Cardiac fibroblast (primary cell): ENCODE data around the gene HIC1.

Source experiments
- DNase-seq, 2 donors: peaks; one replicate each; pipeline versions ENCODE4 v3.0.0 to v3.0.0-alpha.2; 2010; ENCODE audit warnings: low read depth in 2 of 2
- H3K4me3 ChIP-seq, 2 donors: replicated peaks in 1 of 2; 1 replicate in 1 of 2; 2 replicates in 1 of 2; pipeline ENCODE4 v1.5.1; 2011; ENCODE audit warnings: low read depth in 2 of 2, low read length in 2 of 2, mild to moderate bottlenecking in 2 of 2, moderate library complexity in 1 of 2
- TF ChIP-seq, protein P1 (sequence below): IDR thresholded peaks from one replicate; pipeline ENCODE4 v1.5.1; 2011; ENCODE audit warnings: low read depth, mild to moderate bottlenecking, low read length, inconsistent platforms

The HIC1 gene

DNA sequence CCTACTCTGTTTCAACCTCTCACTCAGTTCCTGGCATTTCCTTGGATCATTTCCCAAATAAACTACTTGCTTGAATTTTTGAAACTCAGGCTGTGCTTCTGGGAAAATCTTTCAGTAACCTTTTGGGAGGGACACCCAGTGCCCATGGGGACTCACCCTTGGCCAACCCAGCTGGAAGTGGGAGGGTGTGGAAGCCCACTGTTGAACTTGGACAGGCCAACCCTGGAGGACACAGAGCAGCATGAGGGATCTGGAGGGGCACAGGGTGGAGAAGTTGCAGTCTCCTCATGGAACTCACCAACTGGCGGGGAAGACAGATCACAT is 40.9 kb upstream of the HIC1 start:
- TF ChIP-seq, protein P1, sequence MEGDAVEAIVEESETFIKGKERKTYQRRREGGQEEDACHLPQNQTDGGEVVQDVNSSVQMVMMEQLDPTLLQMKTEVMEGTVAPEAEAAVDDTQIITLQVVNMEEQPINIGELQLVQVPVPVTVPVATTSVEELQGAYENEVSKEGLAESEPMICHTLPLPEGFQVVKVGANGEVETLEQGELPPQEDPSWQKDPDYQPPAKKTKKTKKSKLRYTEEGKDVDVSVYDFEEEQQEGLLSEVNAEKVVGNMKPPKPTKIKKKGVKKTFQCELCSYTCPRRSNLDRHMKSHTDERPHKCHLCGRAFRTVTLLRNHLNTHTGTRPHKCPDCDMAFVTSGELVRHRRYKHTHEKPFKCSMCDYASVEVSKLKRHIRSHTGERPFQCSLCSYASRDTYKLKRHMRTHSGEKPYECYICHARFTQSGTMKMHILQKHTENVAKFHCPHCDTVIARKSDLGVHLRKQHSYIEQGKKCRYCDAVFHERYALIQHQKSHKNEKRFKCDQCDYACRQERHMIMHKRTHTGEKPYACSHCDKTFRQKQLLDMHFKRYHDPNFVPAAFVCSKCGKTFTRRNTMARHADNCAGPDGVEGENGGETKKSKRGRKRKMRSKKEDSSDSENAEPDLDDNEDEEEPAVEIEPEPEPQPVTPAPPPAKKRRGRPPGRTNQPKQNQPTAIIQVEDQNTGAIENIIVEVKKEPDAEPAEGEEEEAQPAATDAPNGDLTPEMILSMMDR = no peak
- no peak overlapping the region for H3K4me3 ChIP-seq
- DNase-seq = no peak

DNA sequence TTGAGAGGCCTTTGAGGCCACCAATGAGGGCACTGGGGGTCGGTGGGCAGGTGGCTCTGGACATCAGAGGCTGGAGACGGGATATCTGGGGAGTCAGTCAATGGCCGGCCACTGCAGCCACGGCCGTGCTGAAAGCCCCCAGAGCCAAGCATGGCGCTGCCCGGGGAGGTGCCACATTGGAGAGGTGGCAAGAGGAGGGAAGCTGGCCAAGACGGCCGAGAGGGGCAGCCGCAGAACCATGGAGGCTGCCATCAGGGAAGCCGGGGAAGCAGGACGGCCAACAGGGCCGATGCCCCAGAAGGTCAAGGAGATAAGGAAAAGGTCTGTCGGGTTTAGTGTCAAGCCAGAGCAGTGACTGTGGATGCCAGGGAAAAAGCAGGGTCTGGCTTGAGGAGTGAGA is 39.6 kb upstream of the HIC1 start:
- TF ChIP-seq, protein P1 = no peak
- no peak for DNase-seq
- H3K4me3 ChIP-seq = no peak overlapping the region

DNA sequence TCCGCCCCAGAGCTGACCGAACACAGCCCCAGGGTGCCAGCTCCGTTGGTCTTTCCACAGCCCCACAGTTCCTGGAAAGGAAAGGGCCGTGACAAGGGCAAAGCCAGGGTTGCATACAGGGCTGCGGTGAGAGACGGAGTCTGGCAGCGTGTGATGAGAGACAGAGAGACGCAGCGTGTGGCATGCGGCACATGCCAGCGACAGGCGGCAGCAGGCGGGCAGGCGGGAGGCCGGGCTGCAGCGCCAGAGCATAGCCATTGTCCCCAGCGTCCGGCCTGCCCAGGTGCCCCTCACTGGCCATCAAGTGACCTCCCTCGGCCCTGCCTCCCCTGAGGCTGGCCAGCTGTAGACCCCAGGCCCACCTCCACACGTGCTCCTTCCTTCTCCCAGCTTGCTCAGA is 38.4 kb upstream of the HIC1 start:
- DNase-seq = no peak
- no peak overlapping the region for H3K4me3 ChIP-seq
- TF ChIP-seq, protein P1 = no peak

DNA sequence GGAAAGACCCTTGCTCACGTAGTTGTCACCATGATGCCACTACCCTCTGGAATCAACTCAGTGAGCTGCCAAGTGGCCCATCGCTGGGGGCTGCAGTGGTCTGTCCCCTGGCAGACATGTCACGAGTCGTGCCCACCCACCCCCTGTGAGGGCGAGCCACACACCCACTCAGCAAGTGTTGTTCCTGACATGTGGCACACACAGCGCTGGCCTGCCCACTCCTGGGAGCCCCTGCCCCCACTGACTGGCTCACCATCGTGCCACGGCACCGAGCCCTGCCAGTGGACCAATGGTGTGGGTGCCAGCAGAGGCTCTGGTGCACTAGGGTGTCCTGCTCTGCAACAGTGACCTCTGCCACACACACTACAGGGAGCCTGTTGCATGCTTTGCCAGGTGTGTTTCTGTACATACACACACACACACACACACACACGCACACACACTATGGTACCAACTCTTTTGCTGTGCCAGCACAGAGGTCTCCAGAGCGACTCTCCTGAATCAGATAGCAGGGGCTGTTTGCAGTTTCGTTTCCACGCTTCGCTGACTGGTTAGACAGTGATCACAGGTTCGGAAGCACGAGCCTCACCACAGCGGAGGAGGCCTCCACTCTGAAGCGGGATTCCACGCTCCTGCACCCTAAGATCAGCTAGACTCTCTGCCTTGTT is 37.5 kb upstream of the HIC1 start:
- no peak for DNase-seq
- TF ChIP-seq, protein P1 = no peak
- H3K4me3 ChIP-seq = no peak overlapping the region

- DNase-seq = no peak
- TF ChIP-seq, protein P1 = no peak
- H3K4me3 ChIP-seq = no peak overlapping the region
Observed at GRCh38 chr17:2018716-2019510, 36.0 kb upstream of the HIC1 start.

DNA sequence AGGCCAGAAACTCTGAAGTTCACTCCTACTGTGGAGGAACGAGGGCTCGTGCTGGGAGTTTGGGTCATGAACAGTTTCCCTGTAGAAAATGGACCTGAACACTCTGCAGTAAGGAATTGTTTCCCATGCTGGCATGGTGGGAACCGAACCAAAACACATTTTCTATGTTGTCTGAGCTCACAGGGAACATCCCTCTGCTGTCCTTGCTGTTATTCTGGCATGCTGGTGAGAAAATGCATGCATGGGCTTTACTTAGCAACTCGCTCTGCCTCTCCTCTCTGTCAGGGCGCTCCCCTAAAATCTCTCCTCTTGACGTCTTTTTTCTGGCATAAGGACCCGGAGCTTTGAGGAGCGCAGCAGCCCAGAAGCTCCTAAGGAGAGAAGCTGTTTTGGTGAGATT is 35.2 kb upstream of the HIC1 start:
- DNase-seq = no peak
- no peak overlapping the region for H3K4me3 ChIP-seq
- TF ChIP-seq, protein P1 = no peak
